Nephron progenitor cell (in vitro differentiated cells): Measurements from ENCODE around the gene SLC41A3.
"Not testable (repeated sequence)": the region's sequence is repeated elsewhere in the genome, so short reads cannot be mapped to it uniquely, and the experiment has no call there.

Source experiments
- DNase-seq: peaks from one replicate; pipeline ENCODE4 v3.0.0; 2021
- H3K27ac Mint-ChIP-seq: 2 replicates; pipeline ENCODE4 v1.8.0; 2021; ENCODE audit warnings: mild to moderate bottlenecking, moderate library complexity, mixed read lengths
- H3K27me3 Mint-ChIP-seq: 2 replicates; pipeline ENCODE4 v1.8.0; 2021; ENCODE audit warnings: mild to moderate bottlenecking, low read depth, mixed read lengths; ENCODE audit not compliant: poor library complexity
- H3K36me3 Mint-ChIP-seq: 2 replicates; pipeline ENCODE4 v1.8.0; 2021; ENCODE audit warnings: low read depth, mixed read lengths
- H3K4me1 Mint-ChIP-seq: 2 replicates; pipeline ENCODE4 v1.8.0; 2021; ENCODE audit warnings: mixed read lengths
- H3K4me3 Mint-ChIP-seq: 2 replicates; pipeline ENCODE4 v1.8.0; 2021; ENCODE audit warnings: mild to moderate bottlenecking, moderate library complexity, mixed read lengths
- H3K9me3 Mint-ChIP-seq: 2 replicates; pipeline ENCODE4 v1.8.0; 2021; ENCODE audit warnings: mild to moderate bottlenecking, moderate library complexity, mixed read lengths
- CTCF ChIP-seq: fragments of 200-600 bp; sonication (generic); IDR thresholded peaks from 2 replicates; pipeline ENCODE4 v1.5.0; 2021; ENCODE audit warnings: antibody characterized with exemption

SLC41A3 gene

GRCh38 chr3:126077754-126078153 lies 6.2 kb downstream of the SLC41A3 start:
- TF ChIP-seq CTCF, result no peak
- Mint-ChIP-seq H3K27ac (no peak overlapping the region), H3K4me3 (no peak overlapping the region), H3K36me3 (peaks cover 47% of the 10 kb centered on the region), H3K4me1 (peaks cover under 1% of the 10 kb centered on the region), H3K9me3 (peaks cover 38% of the 10 kb centered on the region), H3K27me3 (peaks cover 5% of the 10 kb centered on the region)
- no peak for DNase-seq

- Mint-ChIP-seq H3K4me3 (no peak overlapping the region), H3K4me1 (no peaks in the 10 kb centered on the region), H3K9me3 (peaks cover 46% of the 10 kb centered on the region), H3K27me3 (peaks cover 5% of the 10 kb centered on the region), H3K36me3 (peaks cover 54% of the 10 kb centered on the region), H3K27ac (no peak overlapping the region)
- DNase-seq, result no peak
- TF ChIP-seq CTCF, result no peak
Measured at GRCh38 chr3:126076140-126076539, 7.8 kb downstream of the SLC41A3 start.

GRCh38 chr3:126070146-126070545 lies 13.8 kb downstream of the SLC41A3 start:
- Mint-ChIP-seq H3K4me3 (no peak overlapping the region), H3K27ac (no peak overlapping the region), H3K27me3 (peaks cover 5% of the 10 kb centered on the region), H3K4me1 (peaks cover 19% of the 10 kb centered on the region), H3K36me3 (peaks cover 55% of the 10 kb centered on the region), H3K9me3 (peaks cover 34% of the 10 kb centered on the region)
- DNase-seq, result no peak
- TF ChIP-seq CTCF, result no peak

GRCh38 chr3:126067959-126068358 lies 16.0 kb downstream of the SLC41A3 start:
- no peaks in the 10 kb centered on the region for H3K27me3 Mint-ChIP-seq
- TF ChIP-seq CTCF, result no peak
- no peak overlapping the region for H3K27ac Mint-ChIP-seq
- peaks cover 23% of the 10 kb centered on the region for H3K4me1 Mint-ChIP-seq
- no peak overlapping the region for H3K4me3 Mint-ChIP-seq
- DNase-seq, result no peak
- H3K36me3 Mint-ChIP-seq, result peaks cover 40% of the 10 kb centered on the region
- H3K9me3 Mint-ChIP-seq, result peaks cover 20% of the 10 kb centered on the region

- H3K4me1 Mint-ChIP-seq, result peaks cover 23% of the 10 kb centered on the region
- not testable (repeated sequence) for H3K4me3 Mint-ChIP-seq, H3K27ac Mint-ChIP-seq, H3K27me3 Mint-ChIP-seq, H3K9me3 Mint-ChIP-seq, DNase-seq
- peaks cover 29% of the 10 kb centered on the region for H3K36me3 Mint-ChIP-seq
Measured at GRCh38 chr3:126066676-126067075, 17.2 kb downstream of the SLC41A3 start.

- DNase-seq, result no peak
- Mint-ChIP-seq H3K36me3 (peaks cover 29% of the 10 kb centered on the region), H3K4me1 (peaks cover 23% of the 10 kb centered on the region), H3K4me3 (no peak overlapping the region), H3K27me3 (no peaks in the 10 kb centered on the region), H3K9me3 (peaks cover 8% of the 10 kb centered on the region), H3K27ac (no peak overlapping the region)
- no peak for TF ChIP-seq CTCF
Measured at GRCh38 chr3:126065876-126066275, 18.0 kb downstream of the SLC41A3 start.
